GM20431 (cell line): ENCODE data around the gene CACNA2D3.

Experiments
- in situ Hi-C: fragments of 300-500 bp; cut with MseI, MboI; formaldehyde crosslinking; loops from one replicate; pipeline ENCODE4 v1.15.0; 2020; ENCODE audit warnings: low sequenced_read_pairs; ENCODE audit not compliant: unreplicated experiment

Gene CACNA2D3

GRCh38 chr3:54165865-54166264 lies 43.5 kb downstream of the CACNA2D3 start:
- in situ Hi-C loops = no loop called here

- in situ Hi-C loops = no loop called here
Observed at GRCh38 chr3:54167999-54168398, 45.6 kb downstream of the CACNA2D3 start.

- in situ Hi-C loops = no loop called here
Observed at GRCh38 chr3:54168451-54168850, 46.1 kb downstream of the CACNA2D3 start.

- in situ Hi-C loops = no loop called here
Observed at GRCh38 chr3:54169524-54169923, 47.2 kb downstream of the CACNA2D3 start.

GRCh38 chr3:54171509-54171908 lies 49.2 kb downstream of the CACNA2D3 start:
- in situ Hi-C loops = no loop called here

- in situ Hi-C loops = no loop called here
Observed at GRCh38 chr3:54171951-54172350, 49.6 kb downstream of the CACNA2D3 start.

GRCh38 chr3:54173371-54173770 lies 51.0 kb downstream of the CACNA2D3 start:
- in situ Hi-C loops = no loop called here

- in situ Hi-C loops = no loop called here
Observed at GRCh38 chr3:54176106-54176505, 53.8 kb downstream of the CACNA2D3 start.

- in situ Hi-C loops = no loop called here
Observed at GRCh38 chr3:54177816-54178215, 55.5 kb downstream of the CACNA2D3 start.

- in situ Hi-C loops = no loop called here
Observed at GRCh38 chr3:54178376-54178775, 56.0 kb downstream of the CACNA2D3 start.

- in situ Hi-C loops = no loop called here
Observed at GRCh38 chr3:54180921-54181320, 58.6 kb downstream of the CACNA2D3 start.

GRCh38 chr3:54182242-54182641 lies 59.9 kb downstream of the CACNA2D3 start:
- in situ Hi-C loops = no loop called here

- in situ Hi-C loops = no loop called here
Observed at GRCh38 chr3:54185740-54186139, 63.4 kb downstream of the CACNA2D3 start.

- in situ Hi-C loops = no loop called here
Observed at GRCh38 chr3:54188176-54188791, 65.9 kb downstream of the CACNA2D3 start.

- in situ Hi-C loops = no loop called here
Observed at GRCh38 chr3:54191220-54191619, 68.9 kb downstream of the CACNA2D3 start.

- in situ Hi-C loops = no loop called here
Observed at GRCh38 chr3:54192026-54192425, 69.7 kb downstream of the CACNA2D3 start.

- in situ Hi-C loops = no loop called here
Observed at GRCh38 chr3:54193093-54193492, 70.7 kb downstream of the CACNA2D3 start.

- in situ Hi-C loops = no loop called here
Observed at GRCh38 chr3:54196360-54196991, 74.1 kb downstream of the CACNA2D3 start.

- in situ Hi-C loops = no loop called here
Observed at GRCh38 chr3:54197509-54197908, 75.2 kb downstream of the CACNA2D3 start.

GRCh38 chr3:54198556-54198955 lies 76.2 kb downstream of the CACNA2D3 start:
- in situ Hi-C loops = no loop called here

GRCh38 chr3:54202054-54202453 lies 79.7 kb downstream of the CACNA2D3 start:
- in situ Hi-C loops = no loop called here

- in situ Hi-C loops = no loop called here
Observed at GRCh38 chr3:54202651-54203248, 80.4 kb downstream of the CACNA2D3 start.
